Measurements from ENCODE around the gene DROSHA. TPM values are rescaled to one million over a fixed set of nuclear protein-coding genes. Genes with fewer than 3 reads are reported as not detected.

The DROSHA gene
- polyA plus RNA-seq, 3 donors, result 2.2 to 12.6 (median 7.6) TPM

DNA sequence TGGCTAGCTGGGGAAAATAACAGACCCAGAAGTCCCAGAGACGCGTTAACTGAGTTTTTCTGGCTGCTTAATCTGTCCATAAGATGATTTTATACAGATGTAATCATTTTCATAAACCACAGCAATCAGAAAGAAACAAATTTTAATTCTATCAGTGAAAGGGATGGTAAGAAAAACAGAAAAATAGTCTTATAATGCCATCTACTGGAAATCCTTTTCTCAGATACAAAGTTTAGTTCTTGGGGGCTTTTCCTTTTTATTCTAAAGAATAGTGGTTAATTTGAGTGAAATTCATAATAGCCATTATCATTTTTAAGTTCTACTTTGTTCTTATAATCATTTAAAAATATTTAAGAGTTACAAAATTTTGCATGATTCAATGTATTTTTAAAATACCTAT is 44.4 kb downstream of the DROSHA start:
- no peak overlapping the region for H2AFZ ChIP-seq (ENCODE audit: insufficient read depth, low read depth, low read length, poor library complexity, severe bottlenecking)
- H3K27me3 ChIP-seq (ENCODE audit: control insufficient read depth in 2 of 2, insufficient read depth in 2 of 2, low read length in 2 of 2), result no peaks in the 10 kb centered on the region
- H3K36me3 ChIP-seq (replicated peaks in 1 of 2; ENCODE audit: control insufficient read depth in 1 of 2, insufficient read depth in 2 of 2, low read length in 2 of 2), result peaks cover 40 to 96% of the 10 kb centered on the region in 2 donors
- H4K20me1 ChIP-seq (ENCODE audit: insufficient read depth, low read length), result no peaks in the 10 kb centered on the region
- intact Hi-C loops (cut with micrococcal nuclease), result no loop called here
- DNase-seq, result no peak
- no peaks in the 10 kb centered on the region for H3K27me3 Mint-ChIP-seq (ENCODE audit: low read depth in 3 of 3)
- H3K4me1 ChIP-seq (ENCODE audit: control insufficient read depth in 1 of 2, insufficient read depth in 2 of 2, low read length in 2 of 2), result no peaks in the 10 kb centered on the region
- TF ChIP-seq, protein P1, sequence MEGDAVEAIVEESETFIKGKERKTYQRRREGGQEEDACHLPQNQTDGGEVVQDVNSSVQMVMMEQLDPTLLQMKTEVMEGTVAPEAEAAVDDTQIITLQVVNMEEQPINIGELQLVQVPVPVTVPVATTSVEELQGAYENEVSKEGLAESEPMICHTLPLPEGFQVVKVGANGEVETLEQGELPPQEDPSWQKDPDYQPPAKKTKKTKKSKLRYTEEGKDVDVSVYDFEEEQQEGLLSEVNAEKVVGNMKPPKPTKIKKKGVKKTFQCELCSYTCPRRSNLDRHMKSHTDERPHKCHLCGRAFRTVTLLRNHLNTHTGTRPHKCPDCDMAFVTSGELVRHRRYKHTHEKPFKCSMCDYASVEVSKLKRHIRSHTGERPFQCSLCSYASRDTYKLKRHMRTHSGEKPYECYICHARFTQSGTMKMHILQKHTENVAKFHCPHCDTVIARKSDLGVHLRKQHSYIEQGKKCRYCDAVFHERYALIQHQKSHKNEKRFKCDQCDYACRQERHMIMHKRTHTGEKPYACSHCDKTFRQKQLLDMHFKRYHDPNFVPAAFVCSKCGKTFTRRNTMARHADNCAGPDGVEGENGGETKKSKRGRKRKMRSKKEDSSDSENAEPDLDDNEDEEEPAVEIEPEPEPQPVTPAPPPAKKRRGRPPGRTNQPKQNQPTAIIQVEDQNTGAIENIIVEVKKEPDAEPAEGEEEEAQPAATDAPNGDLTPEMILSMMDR (IDR thresholded peaks at IDR 0.05), result no peak
- peaks cover 66 to 81% of the 10 kb centered on the region in 2 donors for H3K36me3 Mint-ChIP-seq
- H3K79me2 ChIP-seq (ENCODE audit: insufficient read depth, low read length), result no peaks in the 10 kb centered on the region
- H3K9me3 Mint-ChIP-seq, result no peaks in the 10 kb centered on the region
- no CpG with 5 or more reads among the region's 2 CpGs for WGBS (ENCODE audit: insufficient coverage)
- H3K4me2 ChIP-seq (replicated peaks; ENCODE audit: extremely low read depth, low read length, poor library complexity, severe bottlenecking), result no peak overlapping the region
- H3K9me3 ChIP-seq (replicated peaks in 1 of 2; ENCODE audit: control insufficient read depth in 1 of 2, insufficient read depth in 1 of 2, low read length in 2 of 2), result no peaks in the 10 kb centered on the region
- H3K4me3 ChIP-seq (replicated peaks in 1 of 3; ENCODE audit: low read depth in 2 of 3, low read length in 3 of 3), result no peak overlapping the region
- no peak overlapping the region for H3K27ac Mint-ChIP-seq
- H3K9ac ChIP-seq (ENCODE audit: insufficient read depth, low read length, poor library complexity, severe bottlenecking), result no peak overlapping the region
- no peaks in the 10 kb centered on the region for H3K4me1 Mint-ChIP-seq
- no peak overlapping the region for H3K4me3 Mint-ChIP-seq
- no peak overlapping the region for H3K27ac ChIP-seq (ENCODE audit: low read depth in 1 of 2, low read length in 2 of 2)

DNA sequence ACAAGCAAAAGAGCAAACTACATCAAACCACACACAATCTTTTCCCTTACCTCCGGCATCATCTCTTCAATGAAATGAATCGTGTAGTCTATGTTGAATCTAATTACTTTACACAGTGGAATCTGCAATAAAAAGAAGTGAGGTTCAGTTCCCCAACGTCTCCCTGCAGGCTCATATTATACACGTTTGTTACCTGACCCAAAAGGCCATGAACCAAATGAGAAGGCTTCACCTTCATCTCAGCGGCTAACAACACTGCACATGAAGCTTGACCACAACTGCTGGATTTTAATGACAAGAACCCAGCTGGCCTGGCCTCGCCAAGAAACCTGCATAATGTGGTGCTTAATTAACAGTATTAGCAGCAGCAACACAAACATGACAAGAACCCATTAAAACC is 45.5 kb downstream of the DROSHA start:
- no peaks in the 10 kb centered on the region for H3K4me1 Mint-ChIP-seq
- WGBS (ENCODE audit: insufficient coverage), result 90% methylated on average over 2 of the region's 6 CpGs
- H3K27ac Mint-ChIP-seq, result no peak overlapping the region

More for the DNA sequence above, 45.5 kb downstream of the DROSHA start:
- no peak overlapping the region for H3K4me3 Mint-ChIP-seq
- Histone ChIP-seq H4K20me1 (ENCODE audit: insufficient read depth, low read length) (no peaks in the 10 kb centered on the region), H3K27ac (ENCODE audit: low read depth in 1 of 2, low read length in 2 of 2) (no peak overlapping the region), H3K79me2 (ENCODE audit: insufficient read depth, low read length) (no peaks in the 10 kb centered on the region), H3K4me3 (replicated peaks in 1 of 3; ENCODE audit: low read depth in 2 of 3, low read length in 3 of 3) (no peak overlapping the region), H3K27me3 (ENCODE audit: control insufficient read depth in 2 of 2, insufficient read depth in 2 of 2, low read length in 2 of 2) (no peaks in the 10 kb centered on the region), H3K9me3 (replicated peaks in 1 of 2; ENCODE audit: control insufficient read depth in 1 of 2, insufficient read depth in 1 of 2, low read length in 2 of 2) (no peaks in the 10 kb centered on the region), H3K4me2 (replicated peaks; ENCODE audit: extremely low read depth, low read length, poor library complexity, severe bottlenecking) (no peak overlapping the region), H2AFZ (ENCODE audit: insufficient read depth, low read depth, low read length, poor library complexity, severe bottlenecking) (no peak overlapping the region), H3K9ac (ENCODE audit: insufficient read depth, low read length, poor library complexity, severe bottlenecking) (no peak overlapping the region), H3K36me3 (replicated peaks in 1 of 2; ENCODE audit: control insufficient read depth in 1 of 2, insufficient read depth in 2 of 2, low read length in 2 of 2) (peaks cover 45 to 96% of the 10 kb centered on the region in 2 donors), H3K4me1 (ENCODE audit: control insufficient read depth in 1 of 2, insufficient read depth in 2 of 2, low read length in 2 of 2) (no peaks in the 10 kb centered on the region)
- no peaks in the 10 kb centered on the region for H3K9me3 Mint-ChIP-seq
- DNase-seq, result no peak
- TF ChIP-seq, protein P1 (IDR thresholded peaks at IDR 0.05), result no peak
- intact Hi-C loops (cut with micrococcal nuclease), result no loop called here
- peaks cover 68 to 81% of the 10 kb centered on the region in 2 donors for H3K36me3 Mint-ChIP-seq
- no peaks in the 10 kb centered on the region for H3K27me3 Mint-ChIP-seq (ENCODE audit: low read depth in 3 of 3)
